ENCODE data around the gene TSFM. TPM values are rescaled to one million over a fixed set of nuclear protein-coding genes. Genes with fewer than 3 reads are reported as not detected.

Gene TSFM
- 32.9 TPM for total RNA-seq

GRCh38 chr12:57782608-57783465 is at the start of gene TSFM:
Gene TSFM (plus strand): TSS chr12:57782787. CDS start chr12:57782802, 15 bp downstream.
- peak; percentile 96 for DNase-seq (ENCODE audit: low spot score)

- no peak for DNase-seq (ENCODE audit: low spot score)
Observed at GRCh38 chr12:57733928-57734327, 48.7 kb upstream of the TSFM start.

GRCh38 chr12:57734591-57734990 is 48.0 kb upstream of the TSFM start:
- no peak for DNase-seq (ENCODE audit: low spot score)

DNA sequence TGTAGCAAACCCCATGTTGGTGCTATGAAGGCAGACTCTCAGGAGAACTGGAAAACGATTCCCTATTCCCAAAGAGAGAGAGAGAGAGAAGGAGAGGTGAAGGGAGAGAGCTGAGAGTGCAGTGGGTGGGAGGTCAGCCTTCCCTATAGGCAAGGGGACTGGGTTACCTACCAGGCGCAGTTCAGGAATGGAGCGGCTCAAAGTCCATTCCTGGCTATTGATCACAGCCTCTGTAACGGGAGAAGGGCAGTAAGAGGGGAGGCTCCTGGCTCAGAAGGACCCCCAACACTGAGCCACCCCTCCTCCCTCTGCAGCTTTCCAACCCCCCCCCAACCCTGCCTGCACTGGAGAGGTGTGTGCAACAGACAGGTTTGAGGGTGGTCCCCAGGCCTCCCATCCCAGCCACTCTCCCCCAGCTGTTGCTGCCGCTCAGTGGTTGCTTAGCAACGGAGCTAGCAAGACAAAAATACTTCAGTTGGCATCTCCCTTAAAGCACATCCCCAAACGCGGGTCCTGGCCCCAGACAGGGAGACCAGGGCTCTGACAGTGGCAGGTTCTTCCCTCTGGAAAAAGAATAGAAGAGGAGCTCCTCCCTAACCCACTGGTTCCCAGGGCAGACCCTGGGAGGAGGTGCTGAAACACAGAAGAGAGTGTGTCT is 47.3 kb upstream of the TSFM start:
- no peak for DNase-seq (ENCODE audit: low spot score)

GRCh38 chr12:57735952-57736740 is 46.4 kb upstream of the TSFM start:
- DNase-seq (ENCODE audit: low spot score), result no peak

DNA sequence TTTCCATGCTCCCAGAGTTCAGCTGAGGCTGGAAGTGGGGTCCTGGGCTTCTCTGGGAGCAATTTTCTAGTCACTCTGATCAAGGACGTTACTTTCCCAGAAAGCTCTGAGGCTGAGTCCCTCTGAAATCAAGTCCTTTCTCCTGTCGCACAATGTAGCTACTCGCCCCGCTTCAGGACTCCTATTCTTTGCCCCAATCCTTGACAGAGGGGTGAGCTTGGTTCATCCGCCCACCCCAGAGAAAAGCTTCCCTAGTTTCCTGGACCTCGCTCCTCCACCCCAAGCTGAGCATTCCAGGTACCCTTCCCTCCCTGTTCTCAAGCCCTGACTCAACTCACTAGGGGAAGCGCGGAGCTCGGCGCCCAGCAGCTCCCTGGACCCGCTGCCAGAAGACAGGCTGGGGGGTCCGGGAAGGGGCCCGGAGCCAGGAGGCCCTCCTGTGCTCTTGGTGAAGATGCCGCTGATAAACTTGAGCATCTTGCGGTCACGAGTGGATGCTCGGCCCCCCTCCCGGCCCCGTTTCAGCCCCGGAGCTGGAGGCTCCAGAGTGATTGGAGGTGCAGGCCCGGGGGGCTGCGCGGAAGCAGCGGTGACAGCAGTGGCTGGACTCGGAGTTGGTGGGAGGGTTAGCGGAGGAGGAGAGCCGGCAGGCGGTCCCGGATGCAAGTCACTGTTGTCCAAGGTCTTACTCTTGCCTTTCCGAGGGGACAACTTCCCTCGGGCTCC is 45.7 kb upstream of the TSFM start:
- DNase-seq (ENCODE audit: low spot score), result no peak

- no peak for DNase-seq (ENCODE audit: low spot score)
Observed at GRCh38 chr12:57737467-57738460, 44.8 kb upstream of the TSFM start.

DNA sequence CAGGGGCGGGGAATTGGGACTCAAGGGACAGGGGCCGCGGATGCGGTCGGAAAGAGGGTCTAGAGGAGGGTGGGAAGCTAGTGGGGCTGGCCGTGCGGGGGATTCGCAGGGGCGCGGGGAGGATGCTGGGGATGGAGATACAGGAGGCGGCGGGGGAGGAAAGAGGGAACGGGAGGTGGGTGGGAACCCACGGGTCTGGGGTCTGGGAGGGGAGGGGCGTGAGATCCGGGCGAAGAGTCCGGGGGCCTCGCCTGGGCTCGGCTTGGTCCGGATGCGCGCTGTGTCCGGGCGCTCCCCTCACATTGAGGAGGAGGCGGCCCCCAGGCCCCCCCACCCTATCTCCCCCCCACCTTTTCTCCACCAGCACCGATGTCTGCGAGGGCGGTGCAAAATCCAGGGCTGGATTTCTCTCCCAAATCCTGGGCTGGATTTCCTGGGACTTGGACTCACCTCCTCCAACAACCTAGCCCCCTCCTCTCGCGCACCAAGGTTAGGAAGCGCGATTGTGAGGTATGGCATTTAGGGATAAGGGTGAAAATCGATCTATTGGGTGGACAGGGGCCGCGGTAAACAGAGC is 43.8 kb upstream of the TSFM start, which contains the start of gene AGAP2:
Gene AGAP2 (minus strand): TSS at position 82 of the 577 bp plus-strand sequence. CDS start 496 bp downstream, outside the sequence.
- DNase-seq (ENCODE audit: low spot score), result no peak

DNA sequence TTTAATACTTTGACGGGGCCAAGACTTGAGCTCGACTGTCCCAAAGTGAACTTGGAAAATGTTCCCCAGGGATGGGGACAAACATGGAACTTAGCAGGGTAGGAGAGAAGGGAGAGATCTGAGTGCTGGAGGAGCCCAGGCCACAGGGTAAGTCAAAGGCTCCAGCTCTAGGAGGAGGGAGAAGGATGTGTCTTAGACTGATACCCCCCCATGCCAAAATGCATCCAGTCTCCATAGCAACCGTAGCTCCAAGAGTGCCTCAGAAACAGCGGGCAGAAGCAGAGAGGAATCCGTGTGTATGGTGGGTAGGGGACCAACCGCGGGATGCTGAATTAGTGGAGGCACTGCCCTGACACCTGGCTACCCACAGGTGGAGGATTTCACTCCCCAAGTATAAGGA is 43.2 kb upstream of the TSFM start:
- DNase-seq (ENCODE audit: low spot score), result no peak

DNA sequence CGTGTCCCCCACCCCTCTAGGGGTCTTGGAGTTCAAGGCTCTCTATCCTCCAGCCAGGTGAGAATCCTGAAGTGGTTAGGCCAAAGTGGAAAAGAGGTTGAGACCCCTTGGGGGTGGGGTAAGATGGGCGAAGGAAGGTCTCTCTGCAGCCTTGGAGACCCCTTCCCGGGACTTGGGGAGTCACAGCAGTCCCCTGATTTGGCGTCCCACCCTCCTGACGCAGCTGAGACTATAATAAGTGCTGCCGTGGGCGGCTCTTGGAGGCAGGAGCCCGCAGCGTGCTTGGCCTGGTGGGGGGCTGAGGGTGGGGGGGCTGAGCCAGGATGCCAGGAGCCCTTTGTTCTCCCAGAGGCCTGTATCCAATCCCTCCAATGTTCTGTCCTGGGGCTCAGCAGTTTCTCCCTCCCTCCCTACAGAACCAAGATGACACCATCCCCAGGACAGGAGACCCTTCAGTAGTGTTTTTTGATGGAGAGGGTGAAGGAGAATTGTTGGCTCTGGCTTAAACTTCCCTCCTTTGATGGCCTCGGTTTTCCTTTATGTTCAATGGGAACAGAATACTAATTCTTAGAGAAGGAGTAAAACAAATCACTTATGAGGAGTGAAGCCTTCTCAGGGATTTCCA is 42.6 kb upstream of the TSFM start:
- no peak for DNase-seq (ENCODE audit: low spot score)

DNA sequence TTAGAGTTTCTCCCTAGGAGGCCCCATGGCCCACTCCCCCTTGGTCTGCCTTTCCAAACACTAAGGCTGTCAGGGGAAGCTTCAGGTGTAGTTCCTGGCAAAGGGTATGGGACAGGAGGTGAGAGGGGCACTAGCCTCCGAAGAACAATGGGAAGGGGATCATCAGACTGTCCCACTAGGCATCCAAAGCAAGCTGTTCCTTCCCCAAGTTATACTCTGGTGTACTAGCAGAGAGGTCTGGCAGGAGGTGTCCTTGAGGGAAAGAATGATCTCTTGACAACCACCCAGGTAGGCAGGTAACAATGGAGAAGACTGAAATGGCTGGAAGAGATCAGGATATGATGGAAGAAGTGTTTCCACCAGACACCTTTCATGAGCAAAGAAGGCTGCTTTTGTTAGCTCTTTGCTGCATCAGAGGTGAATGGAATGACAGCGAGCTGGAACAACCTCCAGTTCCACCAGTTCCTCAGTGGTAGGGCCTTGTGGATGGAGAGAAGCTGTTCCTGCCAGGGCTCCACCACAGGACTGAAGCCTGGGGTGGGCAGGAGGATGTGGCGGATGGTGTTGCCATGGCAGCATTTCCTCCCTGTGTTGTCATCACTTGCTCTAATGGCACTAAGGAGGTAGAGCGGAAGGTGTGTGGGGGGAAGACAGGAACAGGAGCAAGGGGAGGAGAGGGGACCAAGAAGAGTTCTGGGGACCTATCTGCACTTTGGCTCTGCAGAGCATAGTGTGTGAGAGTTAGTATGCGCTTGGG is 41.8 kb upstream of the TSFM start:
- no peak for DNase-seq (ENCODE audit: low spot score)

- no peak for DNase-seq (ENCODE audit: low spot score)
Observed at GRCh38 chr12:57741413-57741789, 41.2 kb upstream of the TSFM start.

DNA sequence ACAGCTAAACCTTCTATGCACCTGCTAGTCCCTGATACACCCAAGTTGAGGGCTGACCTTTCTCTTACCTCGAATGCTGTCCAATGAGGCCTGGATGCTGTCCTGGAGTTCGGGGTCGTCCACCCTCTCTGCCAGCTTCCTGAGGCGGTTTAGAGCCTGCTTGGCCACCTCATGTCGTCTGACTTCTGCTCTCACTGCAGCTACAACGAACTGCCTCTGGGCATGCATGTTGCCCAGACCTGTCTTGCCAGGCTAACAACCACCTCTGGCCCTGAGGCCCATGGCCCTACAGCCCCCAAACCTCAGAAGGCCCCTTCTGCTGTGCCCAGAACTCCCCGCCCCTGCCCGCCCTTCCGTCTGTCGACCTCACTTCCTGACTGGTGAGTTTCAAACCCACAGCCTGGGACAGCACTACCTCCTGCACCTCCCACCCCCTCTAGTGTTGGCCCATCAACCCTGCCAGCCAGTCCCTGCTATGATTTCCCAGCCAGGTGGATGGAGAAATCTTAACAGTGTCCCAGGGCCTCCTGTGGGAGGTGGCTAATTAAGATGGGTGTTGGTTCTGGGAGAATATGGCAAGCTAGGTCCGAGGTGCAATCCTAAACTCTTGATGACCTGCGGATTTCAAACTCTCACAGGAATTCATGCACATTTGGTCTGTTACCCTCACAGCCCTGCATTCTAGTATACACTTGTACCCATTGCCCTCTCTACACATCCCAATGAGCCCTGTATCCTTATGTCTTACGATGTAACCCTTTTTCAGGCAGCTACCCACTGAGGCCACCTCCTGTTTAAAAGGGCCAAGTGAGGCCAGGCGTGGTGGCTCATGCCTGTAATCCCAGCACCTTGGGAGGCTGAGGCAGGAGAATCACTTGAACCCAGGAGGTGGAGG is 40.5 kb upstream of the TSFM start:
- no peak for DNase-seq (ENCODE audit: low spot score)

DNA sequence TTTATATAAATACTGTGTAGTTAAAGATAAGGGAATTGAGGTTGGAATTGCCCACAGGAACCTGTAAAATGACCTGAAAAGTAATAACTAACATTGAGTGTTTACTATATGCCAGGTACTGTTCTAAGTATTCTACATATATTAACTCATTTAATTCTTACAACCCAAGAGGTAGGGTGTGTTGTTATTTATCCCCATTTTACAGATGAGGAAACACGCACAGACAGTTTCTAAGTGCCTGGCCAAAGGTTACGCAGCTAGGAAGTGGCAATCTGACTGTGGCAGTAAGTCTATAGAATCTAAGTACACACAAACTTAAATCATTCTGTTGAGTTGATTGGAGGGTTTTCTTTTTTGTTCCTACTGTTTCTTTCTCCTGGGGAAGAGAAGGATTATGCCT is 38.8 kb upstream of the TSFM start:
- no peak for DNase-seq (ENCODE audit: low spot score)

GRCh38 chr12:57744194-57744776 is 38.3 kb upstream of the TSFM start:
- DNase-seq (ENCODE audit: low spot score), result peak; percentile 80

- DNase-seq (ENCODE audit: low spot score), result peak; percentile 98
Observed at GRCh38 chr12:57744777-57745484, 37.7 kb upstream of the TSFM start, which contains the start of gene TSPAN31. Gene TSPAN31 (plus strand): TSS chr12:57745039. CDS start chr12:57745155, 116 bp downstream.

DNA sequence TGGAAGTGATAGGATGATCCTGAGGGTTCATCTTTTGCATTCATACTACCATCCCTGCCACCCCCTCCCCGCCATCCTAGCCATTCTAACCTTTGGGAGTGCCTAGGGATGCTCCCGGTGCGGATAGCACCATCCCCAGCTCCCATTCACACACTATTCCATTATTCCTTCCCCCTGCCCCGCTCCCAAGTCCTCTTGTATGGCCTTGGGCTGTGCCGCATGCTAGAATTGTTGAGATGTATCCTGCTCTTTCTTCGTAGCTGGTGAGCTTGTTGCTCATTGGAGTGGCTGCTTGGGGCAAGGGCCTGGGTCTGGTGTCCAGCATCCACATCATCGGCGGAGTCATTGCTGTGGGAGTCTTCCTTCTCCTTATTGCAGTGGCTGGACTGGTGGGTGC is 37.1 kb upstream of the TSFM start:
- DNase-seq (ENCODE audit: low spot score), result no peak
